Measurements from ENCODE around the gene HLCS.
"Not testable (repeated sequence)": the region's sequence is repeated elsewhere in the genome, so short reads cannot be mapped to it uniquely, and the experiment has no call there.

The HLCS gene

DNA sequence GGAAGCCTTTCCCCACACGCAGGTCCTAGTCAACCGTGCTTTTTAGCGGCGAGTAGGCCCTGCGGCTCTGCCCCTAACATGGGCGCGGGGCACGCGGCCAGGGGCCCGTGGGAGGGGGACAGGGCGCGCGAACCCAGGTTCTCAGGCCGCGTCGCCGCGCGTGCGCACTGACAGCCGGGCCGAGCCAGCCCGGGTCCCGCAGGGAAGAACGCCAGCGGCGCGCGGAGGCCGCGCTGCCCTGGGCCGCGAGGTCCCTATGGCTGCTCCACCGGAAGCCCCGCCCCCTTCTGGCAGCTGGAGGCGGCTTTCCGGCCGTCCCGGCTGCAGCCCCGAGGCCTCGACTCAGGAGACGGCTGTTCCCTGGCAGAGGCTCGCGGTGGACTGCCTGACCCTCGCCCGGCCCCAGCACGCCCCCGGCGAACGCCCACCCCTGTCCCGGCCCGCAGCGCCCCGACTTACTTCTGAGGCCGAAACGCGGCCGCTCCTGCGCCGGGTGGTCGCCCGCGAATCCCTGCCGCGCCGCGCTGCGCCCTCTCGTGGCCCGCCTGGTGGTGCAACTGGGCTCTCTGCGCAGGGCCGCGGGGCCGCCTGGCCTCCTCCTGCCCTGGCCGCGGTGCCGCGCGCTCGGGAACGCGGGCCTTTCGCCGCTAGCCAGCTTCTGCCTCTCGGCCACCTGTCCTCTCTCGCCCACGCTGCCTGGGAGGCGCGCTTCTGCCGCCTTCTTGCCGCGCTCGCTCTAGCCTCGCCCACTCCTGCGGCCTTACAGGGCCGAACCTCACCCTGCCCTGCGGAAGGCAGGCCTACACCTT lies 23.4 kb upstream of the HLCS start:
- peak overlapping the region; percentile 51 for H3K4me3 ChIP-seq (ENCODE audit: control insufficient read depth, low read depth, low read length)
- TF ChIP-seq CTCF (conservative IDR thresholded peaks at IDR 0.05; ENCODE audit: control insufficient read depth, insufficient read depth, low read depth, low read length) = no peak
- DNase-seq (ENCODE audit: low read depth) = peak; percentile 85

GRCh38 chr21:36989199-36989698 lies 22.8 kb upstream of the HLCS start:
- peak overlapping the region; percentile 51 for H3K4me3 ChIP-seq (ENCODE audit: control insufficient read depth, low read depth, low read length)
- not testable (repeated sequence) for DNase-seq (ENCODE audit: low read depth)

DNA sequence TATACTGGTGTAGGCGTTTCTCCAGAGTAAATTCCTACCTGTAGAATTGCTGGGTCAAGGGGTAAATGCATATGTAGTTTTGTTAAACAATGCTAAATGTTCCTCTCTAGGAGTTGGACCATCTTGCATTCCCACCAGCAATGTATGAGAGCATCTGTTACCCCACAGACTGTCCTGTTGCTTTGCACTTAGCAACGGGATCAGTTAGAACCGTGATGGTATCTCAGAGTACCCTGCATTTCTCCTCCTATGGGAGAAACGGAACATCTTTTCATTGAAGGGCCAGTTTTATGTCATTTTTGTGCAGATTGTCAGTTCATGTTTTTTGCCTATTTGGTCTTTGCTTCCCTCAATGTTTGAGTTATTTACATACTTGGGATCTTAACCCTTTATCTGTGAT lies 22.1 kb upstream of the HLCS start:
- no peak overlapping the region for H3K4me3 ChIP-seq (ENCODE audit: control insufficient read depth, low read depth, low read length)
- no peak for TF ChIP-seq CTCF (conservative IDR thresholded peaks at IDR 0.05; ENCODE audit: control insufficient read depth, insufficient read depth, low read depth, low read length)
- no peak for DNase-seq (ENCODE audit: low read depth)

DNA sequence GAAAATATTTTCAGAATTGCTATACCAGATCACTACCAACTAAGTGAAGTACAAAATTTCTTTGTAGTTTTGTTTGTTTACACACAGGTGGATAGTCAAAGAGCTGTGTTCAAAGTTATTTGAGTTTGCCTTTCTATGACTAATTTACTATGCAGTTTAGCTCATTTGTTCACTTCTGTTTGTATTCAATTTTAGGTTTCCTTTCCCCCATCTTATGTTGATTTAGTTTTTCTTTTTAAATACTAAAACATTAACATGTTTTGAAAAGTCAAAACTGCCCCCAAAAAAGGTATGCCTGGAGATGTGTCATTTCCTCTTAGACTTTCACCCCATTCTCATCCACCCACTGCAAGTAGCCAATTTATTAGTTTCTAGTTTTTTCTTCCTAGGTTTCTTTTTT lies 21.4 kb upstream of the HLCS start:
- no peak for TF ChIP-seq CTCF (conservative IDR thresholded peaks at IDR 0.05; ENCODE audit: control insufficient read depth, insufficient read depth, low read depth, low read length)
- no peak for DNase-seq (ENCODE audit: low read depth)
- H3K4me3 ChIP-seq (ENCODE audit: control insufficient read depth, low read depth, low read length) = no peak overlapping the region

- no peak for TF ChIP-seq CTCF (conservative IDR thresholded peaks at IDR 0.05; ENCODE audit: control insufficient read depth, insufficient read depth, low read depth, low read length)
- no peak for DNase-seq (ENCODE audit: low read depth)
- H3K4me3 ChIP-seq (ENCODE audit: control insufficient read depth, low read depth, low read length) = no peak overlapping the region
These were observed 19.5 kb upstream of the HLCS start for GRCh38 chr21:36985751-36986594.

- TF ChIP-seq CTCF (conservative IDR thresholded peaks at IDR 0.05; ENCODE audit: control insufficient read depth, insufficient read depth, low read depth, low read length) = no peak
- no peak for DNase-seq (ENCODE audit: low read depth)
- no peak overlapping the region for H3K4me3 ChIP-seq (ENCODE audit: control insufficient read depth, low read depth, low read length)
These were observed 15.7 kb upstream of the HLCS start for GRCh38 chr21:36981977-36982700.
